SW 1271 (cell line): ENCODE measurements around the gene NR4A3.
"Not testable (repeated sequence)": the region's sequence is repeated elsewhere in the genome, so short reads cannot be mapped to it uniquely, and the experiment has no call there.

Source experiments
- DNase-seq, 2 experiments: peaks; one replicate each; lab custom pipeline; 2025; lab: John Stamatoyannopoulos, UW

NR4A3 gene

GRCh38 chr9:99834474-99834873 is 12.8 kb downstream of the NR4A3 start:
- DNase-seq, result no peak

GRCh38 chr9:99835142-99835541 is 13.5 kb downstream of the NR4A3 start:
- no peak for DNase-seq

DNA sequence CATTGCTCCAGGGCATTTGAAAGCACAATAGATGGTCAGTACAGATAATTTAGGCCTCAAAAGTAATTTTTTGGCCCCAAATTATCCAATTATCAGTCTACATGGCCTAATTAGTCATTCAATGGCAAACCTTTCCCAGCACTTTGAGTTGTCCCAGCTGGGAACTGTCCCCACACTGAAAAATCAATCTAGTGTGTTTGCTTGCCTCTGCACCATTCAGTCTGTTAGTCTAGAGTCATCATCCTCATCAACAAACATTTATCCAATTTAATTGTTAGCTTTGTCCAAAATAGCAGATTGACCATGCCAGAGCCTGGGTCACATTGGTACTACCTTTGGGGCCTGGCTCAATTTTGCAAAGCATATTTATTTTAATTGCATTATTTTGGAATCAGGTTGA is 13.9 kb downstream of the NR4A3 start:
- no peak for DNase-seq

- no peak for DNase-seq
These were observed 18.4 kb downstream of the NR4A3 start for GRCh38 chr9:99840072-99840471.

DNA sequence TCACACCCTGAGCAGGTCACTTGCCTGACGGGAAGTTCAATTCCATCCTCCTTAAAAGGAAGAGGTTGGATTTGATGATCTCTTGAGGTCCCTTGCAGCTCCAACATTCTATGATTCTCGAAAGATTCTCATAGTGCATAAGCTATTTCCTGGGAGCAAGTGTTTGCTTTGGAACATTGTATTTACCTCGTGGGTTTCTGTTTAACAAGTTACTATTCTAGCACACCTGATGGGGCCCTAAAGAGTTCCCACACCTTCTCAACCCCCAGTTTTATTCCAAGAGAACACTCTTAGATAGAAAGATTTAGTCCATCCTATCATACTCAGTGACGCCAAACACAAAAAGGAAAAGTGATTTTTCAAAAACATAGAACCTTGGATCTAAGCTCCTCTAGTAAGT is 23.4 kb downstream of the NR4A3 start:
- DNase-seq, result no peak

DNA sequence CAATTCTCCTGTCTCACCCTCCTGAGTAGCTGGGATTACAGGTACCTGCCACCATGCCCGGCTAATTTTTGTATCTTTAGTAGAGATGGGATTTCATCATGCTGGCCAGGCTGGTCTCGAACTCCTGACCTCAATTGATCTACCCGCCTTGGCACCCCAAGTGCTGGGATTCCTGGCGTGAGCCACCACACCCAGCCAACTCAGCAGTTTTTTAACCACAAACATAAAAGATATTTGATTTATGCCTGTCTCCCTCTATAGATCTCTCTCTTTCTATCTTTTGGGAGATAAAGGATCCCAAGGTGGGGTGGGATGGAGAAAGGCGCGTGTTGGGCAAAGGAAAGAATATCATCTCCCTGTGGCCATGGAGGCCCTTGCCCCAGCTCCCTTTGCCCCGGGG is 26.8 kb downstream of the NR4A3 start:
- no peak for DNase-seq

- no peak for DNase-seq
These were observed 29.2 kb downstream of the NR4A3 start for GRCh38 chr9:99850736-99851499.

DNA sequence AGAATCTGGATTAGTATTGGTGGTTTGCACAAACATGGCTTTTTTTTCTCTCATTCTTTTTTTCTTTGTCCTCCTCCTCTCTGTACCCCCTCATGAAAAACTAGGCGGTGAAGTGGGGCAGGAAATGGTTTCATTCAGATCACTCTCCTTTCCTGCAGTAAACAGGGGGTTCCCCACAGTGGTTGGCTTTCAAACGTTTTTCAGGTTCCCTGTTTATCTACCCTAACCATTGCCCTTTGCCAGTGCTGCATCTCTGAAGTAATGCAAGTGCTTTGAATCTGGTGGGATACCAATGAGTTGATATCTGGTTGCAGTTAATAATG is 29.8 kb downstream of the NR4A3 start:
- DNase-seq, result no peak

GRCh38 chr9:99852617-99853016 is 30.9 kb downstream of the NR4A3 start:
- no peak for DNase-seq

DNA sequence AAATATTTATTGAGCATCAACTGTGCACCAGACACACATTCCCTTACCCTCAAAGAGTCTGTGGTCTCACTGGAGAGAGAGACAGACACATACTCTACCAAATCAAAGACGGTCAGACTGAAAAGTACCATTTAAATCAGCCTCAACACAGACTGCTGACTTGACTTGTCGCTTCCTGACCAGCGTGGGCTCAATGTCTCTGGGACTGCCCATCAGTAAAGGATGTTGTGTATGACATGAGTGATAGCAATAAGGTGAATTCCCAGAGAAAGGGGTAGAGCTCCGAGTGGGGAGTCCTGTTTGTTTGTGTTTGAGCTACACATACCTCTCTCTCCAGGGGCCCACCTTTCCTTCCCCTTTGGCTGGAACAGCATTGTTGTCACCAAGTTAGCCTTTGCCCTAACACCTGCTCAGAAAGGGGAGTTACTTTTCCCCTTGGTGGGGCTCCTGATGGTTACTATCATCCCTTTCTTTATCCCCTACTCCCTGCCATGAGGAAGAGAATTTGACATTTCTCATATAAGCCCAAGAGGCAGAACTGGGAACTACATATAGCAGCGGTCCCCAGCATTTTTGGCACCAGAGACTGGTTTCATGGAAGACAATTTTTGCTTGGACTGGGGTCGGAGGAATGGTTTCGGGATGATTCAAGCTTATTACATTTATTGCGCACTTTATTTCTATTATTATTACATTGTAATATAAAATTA is 33.9 kb downstream of the NR4A3 start:
- DNase-seq, result no peak

DNA sequence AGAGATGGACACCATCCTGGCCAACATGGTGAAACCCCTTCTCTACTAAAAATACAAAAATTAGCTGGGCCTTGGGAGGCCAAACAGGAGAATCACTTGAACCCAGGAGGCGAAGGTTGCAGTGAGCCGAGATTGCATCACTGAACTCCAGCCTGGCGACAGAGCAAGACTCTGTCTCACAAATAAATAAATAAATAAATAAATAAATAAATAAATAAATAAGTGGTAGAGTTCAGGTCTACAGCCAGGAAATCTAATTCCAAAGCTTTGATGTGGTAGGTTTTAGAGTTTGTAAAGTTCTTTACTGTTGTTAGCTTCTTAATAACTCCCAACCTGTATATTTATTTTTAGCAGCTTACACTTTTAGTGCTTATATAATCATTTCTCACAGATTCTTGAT is 35.9 kb downstream of the NR4A3 start:
- not testable (repeated sequence) for DNase-seq

GRCh38 chr9:99858087-99858486 is 36.4 kb downstream of the NR4A3 start:
- no peak for DNase-seq

GRCh38 chr9:99859243-99859980 is 37.7 kb downstream of the NR4A3 start:
- no peak for DNase-seq

DNA sequence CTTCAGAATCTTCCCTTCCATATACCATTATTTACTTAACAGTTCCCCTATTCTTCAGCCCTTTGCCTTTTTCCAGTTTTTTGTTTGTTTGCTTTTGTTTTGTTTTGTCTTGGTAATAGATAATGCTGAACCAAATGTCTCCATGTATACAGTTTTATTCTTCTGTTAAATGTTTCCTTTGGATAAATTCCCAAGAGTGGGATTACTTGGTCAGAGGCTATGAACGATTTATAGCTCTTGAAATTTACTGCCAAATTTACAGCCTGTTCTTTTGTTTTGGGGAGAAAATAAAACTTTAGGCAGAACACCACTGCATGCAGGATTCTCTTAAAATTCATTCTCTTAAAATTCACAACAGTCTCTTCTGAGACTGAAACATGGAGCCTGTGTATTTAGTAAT is 38.6 kb downstream of the NR4A3 start:
- DNase-seq, result no peak

GRCh38 chr9:99863955-99864354 is 42.3 kb downstream of the NR4A3 start:
- no peak for DNase-seq

DNA sequence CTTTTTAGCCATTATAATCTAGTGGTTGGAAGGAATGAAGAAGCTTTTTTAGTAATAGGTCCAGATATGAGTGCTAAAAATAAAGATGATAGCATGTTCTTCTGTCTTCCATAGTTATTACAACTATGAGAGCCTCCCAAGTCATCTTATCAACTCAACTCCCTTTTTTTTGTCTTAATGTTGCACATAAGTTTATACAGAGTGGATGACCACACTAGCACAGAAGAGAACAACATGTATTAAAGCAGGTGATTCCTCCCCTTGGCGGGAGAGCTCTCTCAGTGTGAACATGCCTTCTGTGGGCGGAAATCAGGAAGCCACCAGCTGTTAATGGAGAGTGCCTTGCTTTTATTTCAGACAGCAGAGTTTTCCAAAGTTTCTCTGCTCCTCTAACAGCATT is 44.7 kb downstream of the NR4A3 start:
- DNase-seq, result no peak

- no peak for DNase-seq
These were observed 45.9 kb downstream of the NR4A3 start for GRCh38 chr9:99867536-99867935.

DNA sequence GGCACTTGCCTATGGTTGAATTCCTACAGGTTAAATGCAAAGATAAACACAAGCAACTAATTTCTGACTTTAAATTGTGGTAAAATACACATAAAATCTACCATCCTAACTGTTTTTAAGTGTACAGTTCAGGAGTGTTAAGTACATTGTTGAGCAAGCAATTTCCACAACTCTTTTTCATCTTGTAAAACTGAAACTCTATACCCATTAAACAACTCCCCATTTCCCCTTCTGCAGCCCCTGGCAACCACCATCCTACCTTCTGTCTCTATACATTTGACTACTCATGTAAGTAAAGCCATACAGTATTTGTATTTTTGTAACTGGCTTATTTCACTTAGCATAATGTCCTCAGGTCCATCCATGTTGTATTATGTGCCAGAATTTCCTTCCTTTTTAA is 46.3 kb downstream of the NR4A3 start:
- DNase-seq, result no peak

DNA sequence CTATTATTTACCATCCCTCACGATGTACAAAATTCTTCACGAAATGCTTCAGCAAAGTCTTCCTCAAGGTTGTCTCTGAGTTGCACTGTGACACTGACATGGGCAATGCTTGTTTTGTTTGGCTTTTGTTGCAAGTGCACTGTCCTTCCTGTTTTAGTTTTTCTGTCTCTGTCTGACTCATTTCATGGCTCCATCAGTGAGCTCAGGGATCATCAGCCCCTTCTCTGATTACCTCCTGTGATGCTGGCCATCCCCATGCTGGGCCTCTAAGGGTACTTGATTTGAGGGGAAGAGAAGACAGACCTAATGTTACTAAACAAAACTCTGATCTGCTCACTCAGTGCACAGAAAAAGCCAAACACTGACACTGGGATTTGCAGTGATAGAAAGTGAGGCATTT is 47.2 kb downstream of the NR4A3 start:
- no peak for DNase-seq

DNA sequence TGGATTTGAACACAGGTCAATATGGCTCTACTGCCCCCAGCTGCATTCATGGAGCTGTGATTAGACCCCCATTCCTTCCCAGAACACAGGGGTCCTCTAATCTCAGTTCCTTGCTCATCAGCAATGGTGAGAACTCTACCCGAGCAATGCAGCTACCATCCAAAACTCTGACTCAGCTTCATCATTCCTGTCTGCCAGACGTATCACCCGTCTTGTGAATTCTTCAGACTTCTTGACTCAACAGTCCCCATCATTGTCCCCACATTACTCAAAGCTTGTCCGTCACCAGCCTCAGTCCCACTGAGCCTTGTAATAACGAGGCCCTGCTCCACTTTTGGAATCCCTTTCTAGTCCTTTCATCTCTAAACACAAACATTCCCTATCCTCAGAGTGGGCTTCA is 48.4 kb downstream of the NR4A3 start:
- DNase-seq, result no peak

- DNase-seq, result no peak
These were observed 51.8 kb downstream of the NR4A3 start for GRCh38 chr9:99873531-99873930.

GRCh38 chr9:99873943-99874584 is 52.4 kb downstream of the NR4A3 start:
- DNase-seq, result no peak

GRCh38 chr9:99876190-99876589 is 54.5 kb downstream of the NR4A3 start:
- no peak for DNase-seq
